ENCODE data around the gene AK1. TPM values are rescaled to one million over a fixed set of nuclear protein-coding genes. Genes with fewer than 3 reads are reported as not detected.
A peak's percentile ranks its signal among the peaks of the same experiment; 100 is the strongest.

AK1 gene
- total RNA-seq, 4 donors from 2014 or later: 29.9 to 65.1 (median 38.7) TPM

GRCh38 chr9:127915801-127916719 lies 38.6 kb upstream of the AK1 start:
- no peak for DNase-seq (ENCODE audit: low spot score in 2 of 2)
- WGBS, 2 donors: 33 to 38% methylated on average over 25 to 26 of the region's 27 CpGs
- Histone ChIP-seq H3K4me1 (peaks cover 0 to 54% (median 24%) of the 10 kb centered on the region in 4 donors), H3K27me3 (no peaks in the 10 kb centered on the region), H3K36me3 (peaks cover 0 to 36% (median 0%) of the 10 kb centered on the region in 3 donors), H3K4me3 (peak overlapping the region; percentile 34 to 74 (median 59)), H3K9me3 (no peaks in the 10 kb centered on the region), H3K27ac (peak overlapping the region; percentile 21 to 80 (median 78))
- TF ChIP-seq EP300 (IDR thresholded peaks at IDR 0.05): no peak
- TF ChIP-seq CTCF (IDR thresholded peaks at IDR 0.05): no peak

- H3K27ac ChIP-seq: peak overlapping the region in 3 of 4 donors; percentile 6 to 80 (median 76)
- WGBS, 2 donors: 70 to 76% methylated on average over 4 to 5 of the region's 5 CpGs
- no peak for DNase-seq (ENCODE audit: low spot score in 2 of 2)
- peak overlapping the region in 1 of 4 donors; percentile 74 for H3K4me3 ChIP-seq
- peaks cover 0 to 43% (median 0%) of the 10 kb centered on the region in 3 donors for H3K36me3 ChIP-seq
- H3K27me3 ChIP-seq: no peaks in the 10 kb centered on the region
- H3K4me1 ChIP-seq: peaks cover 0 to 60% (median 25%) of the 10 kb centered on the region in 4 donors
- no peaks in the 10 kb centered on the region for H3K9me3 ChIP-seq
- no peak for TF ChIP-seq POLR2A (IDR thresholded peaks at IDR 0.05)
These were observed 37.9 kb upstream of the AK1 start for GRCh38 chr9:127915325-127915752.

GRCh38 chr9:127913682-127914081 lies 36.2 kb upstream of the AK1 start:
- WGBS, 2 donors: 91 to 93% methylated on average over 11 of the region's 11 CpGs
- DNase-seq (ENCODE audit: low spot score in 2 of 2): no peak
- Histone ChIP-seq H3K4me1 (peaks cover 0 to 51% (median 20%) of the 10 kb centered on the region in 4 donors), H3K27me3 (no peaks in the 10 kb centered on the region), H3K9me3 (no peaks in the 10 kb centered on the region), H3K36me3 (peaks cover 0 to 54% (median 0%) of the 10 kb centered on the region in 3 donors), H3K4me3 (no peak overlapping the region), H3K27ac (no peak overlapping the region)
- TF ChIP-seq CTCF (IDR thresholded peaks at IDR 0.05) (no peak), EP300 (IDR thresholded peaks at IDR 0.05) (no peak), POLR2A (IDR thresholded peaks at IDR 0.05) (no peak)

GRCh38 chr9:127912882-127913281 lies 35.4 kb upstream of the AK1 start:
- H3K27ac ChIP-seq: no peak overlapping the region
- peaks cover 0 to 62% (median 0%) of the 10 kb centered on the region in 3 donors for H3K36me3 ChIP-seq
- TF ChIP-seq CTCF (IDR thresholded peaks at IDR 0.05): no peak
- TF ChIP-seq POLR2A (IDR thresholded peaks at IDR 0.05): no peak
- no peak for TF ChIP-seq EP300 (IDR thresholded peaks at IDR 0.05)

GRCh38 chr9:127912296-127912695 lies 34.8 kb upstream of the AK1 start:
- DNase-seq (ENCODE audit: low spot score in 2 of 2): no peak
- H3K36me3 ChIP-seq: peaks cover 0 to 64% (median 0%) of the 10 kb centered on the region in 3 donors

More at GRCh38 chr9:127912882-127913281, 35.4 kb upstream of the AK1 start:
- Histone ChIP-seq H3K27me3 (no peaks in the 10 kb centered on the region), H3K4me1 (peaks cover 0 to 45% (median 17%) of the 10 kb centered on the region in 4 donors), H3K9me3 (no peaks in the 10 kb centered on the region), H3K4me3 (no peak overlapping the region)
- no peak for DNase-seq (ENCODE audit: low spot score in 2 of 2)
- WGBS, 2 donors: 74 to 80% methylated on average over 5 of the region's 5 CpGs

More at GRCh38 chr9:127912296-127912695, 34.8 kb upstream of the AK1 start:
- no peaks in the 10 kb centered on the region for H3K27me3 ChIP-seq
- H3K9me3 ChIP-seq: no peaks in the 10 kb centered on the region
- peaks cover 0 to 45% (median 15%) of the 10 kb centered on the region in 4 donors for H3K4me1 ChIP-seq
- no peak overlapping the region for H3K4me3 ChIP-seq
- no peak for TF ChIP-seq EP300 (IDR thresholded peaks at IDR 0.05)
- no peak for TF ChIP-seq POLR2A (IDR thresholded peaks at IDR 0.05)
- TF ChIP-seq CTCF (IDR thresholded peaks at IDR 0.05): no peak
- WGBS, 2 donors: 95 to 96% methylated on average over 30 to 31 of the region's 31 CpGs
- H3K27ac ChIP-seq: no peak overlapping the region

All from tibial nerve (tissue), 4 donors.